H1 (cell line): ENCODE data around the gene EPN2. TPM values are rescaled to one million over a fixed set of nuclear protein-coding genes. Genes with fewer than 3 reads are reported as not detected.

Source experiments
- CTCF ChIA-PET: fragments of 300-600 bp; sonication (Branson Sonifier 250); formaldehyde crosslinking; loops from one replicate; lab custom pipeline; 2021; ENCODE audit not compliant: partially characterized antibody; lab: Charles Lee
- POLR2A ChIA-PET: fragments of 300-600 bp; sonication (Branson Sonifier 250); formaldehyde crosslinking; loops from one replicate; lab custom pipeline; 2021; ENCODE audit warnings: inconsistent platforms; ENCODE audit not compliant: partially characterized antibody; lab: Charles Lee
- DNase-seq, 2 experiments: peaks; one replicate each; pipeline versions ENCODE4 v3.0.0 to v3.0.0-alpha.2; 2010 to 2022; ENCODE audit warnings: low spot score in 2 of 2, low read depth in 1 of 2, mixed read lengths in 1 of 2
- FAIRE-seq: peaks from 2 replicates; lab custom pipeline; 2011; peaks lifted over from hg19 to GRCh38; lab: Jason Lieb, UNC
- H2AFZ ChIP-seq: 2 replicates; pipeline ENCODE4 v1.8.1; 2012; ENCODE audit warnings: low read length, inconsistent platforms
- H2AK5ac ChIP-seq: 2 replicates; pipeline ENCODE4 v1.6.1; 2013; ENCODE audit warnings: low read depth, low read length
- H2BK120ac ChIP-seq: replicated peaks from 2 replicates; pipeline ENCODE3; 2013; ENCODE audit warnings: low read depth, low read length, inconsistent platforms
- H2BK12ac ChIP-seq: 2 replicates; pipeline ENCODE4 v1.6.1; 2013; ENCODE audit warnings: low read depth, low read length
- H2BK15ac ChIP-seq: 2 replicates; pipeline ENCODE4 v1.6.1; 2013; ENCODE audit warnings: low read length
- H2BK20ac ChIP-seq: 2 replicates; pipeline ENCODE4 v1.6.1; 2013; ENCODE audit warnings: low read length
- H2BK5ac ChIP-seq: 2 replicates; pipeline ENCODE4 v1.6.1; 2013; ENCODE audit warnings: low read depth, low read length
- H3K14ac ChIP-seq: 2 replicates; pipeline ENCODE4 v1.6.1; 2013; ENCODE audit warnings: inconsistent platforms; ENCODE audit not compliant: insufficient read length
- H3K18ac ChIP-seq: 2 replicates; pipeline ENCODE4 v1.6.1; 2013; ENCODE audit warnings: low read length; ENCODE audit errors: extremely low read depth
- H3K23ac ChIP-seq: 2 replicates; pipeline ENCODE4 v1.6.1; 2013; ENCODE audit warnings: inconsistent platforms; ENCODE audit not compliant: insufficient read length
- H3K23me2 ChIP-seq: 2 replicates; pipeline ENCODE4 v1.6.1; 2013; ENCODE audit warnings: low read depth, low read length
- H3K27ac ChIP-seq: 2 replicates; pipeline ENCODE4 v1.6.1; 2011; ENCODE audit warnings: low read depth, low read length, inconsistent platforms
- H3K27me3 ChIP-seq, 4 experiments: replicated peaks in 1 of 4; 1 replicate in 1 of 4; 2 replicates in 3 of 4; pipeline versions ENCODE4 v1.6.1 to v1.8.1; 2011 to 2013; ENCODE audit warnings: low read length in 3 of 4, mild to moderate bottlenecking in 3 of 4, inconsistent platforms in 2 of 4, mixed read lengths in 2 of 4, moderate library complexity in 1 of 4; ENCODE audit not compliant: control insufficient read depth in 3 of 4, insufficient read depth in 3 of 4; ENCODE audit errors: extremely low read depth in 1 of 4
- H3K36me3 ChIP-seq, 4 experiments: 2 replicates each; pipeline versions ENCODE4 v1.6.1 to v1.8.1; 2011 to 2013; ENCODE audit warnings: mild to moderate bottlenecking in 4 of 4, low read length in 3 of 4, moderate library complexity in 2 of 4, control low read depth in 1 of 4, inconsistent platforms in 1 of 4; ENCODE audit not compliant: insufficient read depth in 4 of 4, control insufficient read depth in 2 of 4
- H3K4ac ChIP-seq: replicated peaks from 2 replicates; pipeline ENCODE3; 2013; ENCODE audit warnings: low read length, low read depth, mixed read lengths, inconsistent platforms; ENCODE audit not compliant: insufficient read length
- H3K4me1 ChIP-seq, 4 experiments: replicated peaks in 1 of 4; 1 replicate in 1 of 4; 2 replicates in 3 of 4; pipeline versions ENCODE4 v1.6.1 to v1.8.1; 2011 to 2013; ENCODE audit warnings: low read length in 3 of 4, inconsistent platforms in 2 of 4, mixed read lengths in 1 of 4; ENCODE audit not compliant: insufficient read depth in 4 of 4, control insufficient read depth in 3 of 4
- H3K4me2 ChIP-seq, 2 experiments: 2 replicates each; pipeline versions ENCODE4 v1.6.1 to v1.8.1; 2011 to 2013; ENCODE audit warnings: low read depth in 2 of 2, low read length in 2 of 2, control low read depth in 1 of 2, inconsistent platforms in 1 of 2, mild to moderate bottlenecking in 1 of 2; ENCODE audit not compliant: insufficient read depth in 1 of 2
- H3K4me3 ChIP-seq, 4 experiments: fragments of 200-600, 300-600 bp in 1 of 4; sonication (generic), shearing (Covaris generic), sonication (Bioruptor Twin) in 1 of 4; 2 replicates each; pipeline versions ENCODE4 v1.5.1 to v1.8.1; 2011 to 2016; ENCODE audit warnings: low read length in 4 of 4, low read depth in 3 of 4, control low read depth in 2 of 4, inconsistent platforms in 2 of 4, mild to moderate bottlenecking in 2 of 4, mixed read lengths in 1 of 4, moderate library complexity in 1 of 4; ENCODE audit not compliant: insufficient read depth in 2 of 4; ENCODE audit errors: extremely low read depth in 1 of 4
- H3K56ac ChIP-seq: replicated peaks from 2 replicates; pipeline ENCODE3; 2013; ENCODE audit warnings: low read depth, mild to moderate bottlenecking, mixed read lengths, low read length, inconsistent platforms; ENCODE audit not compliant: insufficient read length
- H3K79me1 ChIP-seq: 2 replicates; pipeline ENCODE4 v1.6.1; 2013; ENCODE audit warnings: low read depth, low read length, control low read depth
- H3K79me2 ChIP-seq, 2 experiments: 2 replicates each; pipeline versions ENCODE4 v1.6.1 to v1.8.1; 2012 to 2013; ENCODE audit warnings: low read length in 2 of 2, mild to moderate bottlenecking in 2 of 2, inconsistent platforms in 1 of 2; ENCODE audit not compliant: insufficient read depth in 2 of 2, control insufficient read depth in 1 of 2
- H3K9ac ChIP-seq, 4 experiments: replicated peaks in 1 of 4; 1 replicate in 1 of 4; 2 replicates in 3 of 4; pipeline versions ENCODE4 v1.6.1 to v1.8.1; 2011 to 2013; ENCODE audit warnings: low read depth in 3 of 4, low read length in 3 of 4, control low read depth in 2 of 4, mild to moderate bottlenecking in 2 of 4, moderate library complexity in 2 of 4, inconsistent platforms in 1 of 4; ENCODE audit errors: extremely low read depth in 1 of 4
- H3K9me3 ChIP-seq, 2 experiments: 2 replicates each; pipeline versions ENCODE4 v1.6.1 to v1.8.1; 2012 to 2013; ENCODE audit warnings: mild to moderate bottlenecking in 2 of 2, moderate library complexity in 2 of 2, control low read depth in 1 of 2, inconsistent platforms in 1 of 2, low read depth in 1 of 2, low read length in 1 of 2, mixed read lengths in 1 of 2; ENCODE audit not compliant: insufficient read depth in 2 of 2
- H4K20me1 ChIP-seq, 2 experiments: replicated peaks in 1 of 2; 2 replicates each; pipeline versions ENCODE3 to v1.8.1; 2011 to 2013; ENCODE audit warnings: inconsistent platforms in 2 of 2, low read length in 2 of 2, mild to moderate bottlenecking in 1 of 2; ENCODE audit not compliant: insufficient read depth in 2 of 2, control insufficient read depth in 1 of 2
- H4K5ac ChIP-seq: 2 replicates; pipeline ENCODE4 v1.6.1; 2013; ENCODE audit warnings: low read length, low read depth, mixed read lengths, inconsistent platforms; ENCODE audit not compliant: insufficient read length
- H4K8ac ChIP-seq: 2 replicates; pipeline ENCODE4 v1.8.0; 2013; ENCODE audit warnings: mild to moderate bottlenecking, moderate library complexity, low read length, inconsistent platforms; ENCODE audit not compliant: insufficient read depth; ENCODE audit errors: extremely low read depth
- H4K91ac ChIP-seq: replicated peaks from 2 replicates; pipeline ENCODE3; 2013; ENCODE audit warnings: low read length, mixed read lengths, inconsistent platforms; ENCODE audit not compliant: insufficient read length
- CBX5 ChIP-seq: fragments of 300-800, 300-1000 bp; sonication (generic); IDR thresholded peaks from 2 replicates; pipeline ENCODE4 v1.7.1; 2016; ENCODE audit warnings: antibody characterized with exemption, low read length, low read depth
- EP300 ChIP-seq, 2 experiments: IDR thresholded peaks; 1 replicate in 1 of 2; 2 replicates in 1 of 2; pipeline ENCODE4 v1.6.1; 2011 to 2012; ENCODE audit warnings: low read depth in 2 of 2, low read length in 2 of 2, mild to moderate bottlenecking in 2 of 2, borderline replicate concordance in 1 of 2, inconsistent platforms in 1 of 2, moderate library complexity in 1 of 2
- FOSL1 ChIP-seq: IDR thresholded peaks from 2 replicates; pipeline ENCODE4 v1.6.1; 2011; ENCODE audit warnings: mild to moderate bottlenecking, low read depth, low read length, moderate library complexity; ENCODE audit not compliant: insufficient read depth
- HDAC2 ChIP-seq, 2 experiments: fragments of 300-600 bp in 1 of 2; sonication (generic) in 1 of 2; IDR thresholded peaks; 2 replicates each; pipeline ENCODE4 v1.6.1; 2011 to 2012; ENCODE audit warnings: low read depth in 2 of 2, low read length in 2 of 2, mild to moderate bottlenecking in 2 of 2, moderate library complexity in 2 of 2, borderline replicate concordance in 1 of 2, inconsistent platforms in 1 of 2
- JUND ChIP-seq: IDR thresholded peaks from 2 replicates; pipeline ENCODE4 v1.6.1; 2011; ENCODE audit warnings: mild to moderate bottlenecking, improper control_type of control experiment, low read length
- RBBP5 ChIP-seq: IDR thresholded peaks from 2 replicates; pipeline ENCODE4 v1.7.1; 2012; ENCODE audit warnings: low read depth, mild to moderate bottlenecking, inconsistent platforms, low read length, moderate library complexity, borderline replicate concordance
- SIN3A ChIP-seq, 2 experiments: IDR thresholded peaks in 1 of 2; conservative IDR thresholded peaks in 1 of 2; 2 replicates each; pipeline ENCODE4 v1.6.1; 2011 to 2012; ENCODE audit warnings: low read length in 2 of 2, improper control_type of control experiment in 1 of 2, low read depth in 1 of 2, mild to moderate bottlenecking in 1 of 2
- SP2 ChIP-seq: IDR thresholded peaks from 2 replicates; pipeline ENCODE4 v1.6.1; 2012; ENCODE audit warnings: mild to moderate bottlenecking, low read length, inconsistent platforms
- SRF ChIP-seq: IDR thresholded peaks from 2 replicates; pipeline ENCODE4 v1.6.1; 2011; ENCODE audit warnings: mild to moderate bottlenecking, low read depth, low read length, moderate library complexity
- TEAD4 ChIP-seq: IDR thresholded peaks from 2 replicates; pipeline ENCODE4 v1.6.1; 2012; ENCODE audit warnings: low read depth, low read length, inconsistent platforms, mixed read lengths
- WGBS, 2 experiments: shearing (Covaris generic) in 1 of 2; methylation state at CpG; one replicate each; pipeline versions ENCODE4 v1.1.6 to v1.1.7; 2013 to 2015; ENCODE audit warnings: low lambda C conversion rate in 2 of 2, mixed read lengths in 2 of 2, inconsistent platforms in 1 of 2, low coverage in 1 of 2, missing lambda C conversion rate in 1 of 2; ENCODE audit not compliant: insufficient replicate concordance in 2 of 2, insufficient coverage in 1 of 2, insufficient read length in 1 of 2; ENCODE audit errors: extremely low coverage in 1 of 2, missing lambda C conversion rate in 1 of 2; 5-methylcytosine and 5-hydroxymethylcytosine counted together
- polyA plus RNA-seq, 7 experiments: library from polyadenylated mRNA; depleted of rRNA in 3 of 7; stranded (reverse) in 5 of 7; unstranded in 2 of 7; fragments of >200 nt in 5 of 7; fragments of 200-250 nt in 2 of 7; gene quantifications; 1 replicate in 5 of 7; 2 replicates in 1 of 7; 4 replicates in 1 of 7; pipeline versions ENCODE4 v1.2.1 to v1.2.3, GENCODE V29; 2011 to 2013; ENCODE audit warnings: missing spikeins in 2 of 7, mixed read lengths in 2 of 7
- total RNA-seq: library from RNA; stranded (reverse); fragmentation: NEBNext Ultra II Directional; extraction: Animal tissue kit (Norgen Biotek cat#: 25700); gene quantifications from 2 replicates; pipeline ENCODE4 v1.2.1, GENCODE V29; 2021
- TF ChIP-seq, protein P1 (sequence below): IDR thresholded peaks from 2 replicates; pipeline ENCODE4 v1.6.1; 2012; ENCODE audit warnings: inconsistent platforms
- TF ChIP-seq, protein P2 (sequence below): IDR thresholded peaks from 2 replicates; pipeline ENCODE4 v1.6.1; 2012; ENCODE audit warnings: inconsistent platforms

The EPN2 gene
- total and polyA plus RNA-seq, 2 of the 8 experiments (the other 6 are each of a cell fraction or from before 2014, with no cell fraction given), result 28.7 to 55.8 TPM

DNA sequence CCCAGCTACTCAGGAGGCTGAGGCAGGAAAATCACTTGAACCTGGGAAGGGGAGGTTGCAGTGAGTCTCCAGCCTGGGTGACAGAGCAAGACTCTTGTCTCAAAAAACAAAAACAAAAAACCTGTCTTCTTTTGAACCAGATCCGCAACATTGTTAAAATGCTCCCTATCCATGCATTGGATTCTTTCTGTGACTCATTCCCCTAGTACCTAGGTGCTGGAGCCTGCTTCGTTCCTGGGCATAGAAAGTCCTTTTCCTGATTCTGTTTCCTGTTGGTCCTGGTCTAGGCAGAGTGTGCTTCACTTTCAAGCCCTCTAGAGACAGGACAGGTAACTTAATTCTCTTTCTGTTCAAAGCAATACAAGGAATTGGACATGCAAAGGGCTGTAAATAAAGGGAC, 5.2 kb downstream of the EPN2 start:
- no peak overlapping the region for H2AFZ ChIP-seq
- ChIA-PET POLR2A (no interaction called here), CTCF (no interaction called here)
- H3K23ac ChIP-seq, result no peak overlapping the region
- peaks cover 0 to 9% (median 5%) of the 10 kb centered on the region in 4 experiments; a peak in 5 of 7 replicates for H3K4me1 ChIP-seq
- H3K9me3 ChIP-seq, result no peaks in the 10 kb centered on the region
- DNase-seq (no peak), FAIRE-seq (no peak)
- WGBS, 2 experiments, result 73% methylated on average over 2 of the region's 2 CpGs; no CpG with 5 or more reads in 1 of the 2 experiments
- H2BK12ac ChIP-seq, result no peak overlapping the region
- H3K4me2 ChIP-seq, result no peak overlapping the region
- H2BK15ac ChIP-seq, result no peak overlapping the region
- H3K79me2 ChIP-seq, result peaks cover 9 to 76% of the 10 kb centered on the region in 2 experiments
- peaks cover 7% of the 10 kb centered on the region for H3K23me2 ChIP-seq
- peaks cover 2 to 17% of the 10 kb centered on the region in 2 experiments for H4K20me1 ChIP-seq
- no peak overlapping the region for H3K9ac ChIP-seq
- H4K91ac ChIP-seq, result no peak overlapping the region
- no peak overlapping the region for H2BK5ac ChIP-seq
- no peaks in the 10 kb centered on the region for H3K27me3 ChIP-seq
- H3K79me1 ChIP-seq, result peaks cover 18% of the 10 kb centered on the region
- no peak overlapping the region for H3K4ac ChIP-seq
- H3K14ac ChIP-seq, result no peak overlapping the region
- no peak overlapping the region for H4K5ac ChIP-seq
- H3K18ac ChIP-seq, result no peak overlapping the region
- H3K4me3 ChIP-seq, result no peak overlapping the region
- no peaks in the 10 kb centered on the region for H3K36me3 ChIP-seq
- H4K8ac ChIP-seq, result no peak overlapping the region
- no peak overlapping the region for H2BK20ac ChIP-seq
- no peak overlapping the region; the same call in 1 of the 2 replicates for H2AK5ac ChIP-seq
- H2BK120ac ChIP-seq, result no peak overlapping the region
- no peak overlapping the region for H3K27ac ChIP-seq
- H3K56ac ChIP-seq, result no peak overlapping the region
- TF ChIP-seq EP300 (IDR thresholded peaks at IDR 0.05; ENCODE audit: borderline replicate concordance in 1 of 2, low read depth in 2 of 2, low read length in 2 of 2) (no peak), TEAD4 (no peak), SP2 (no peak), FOSL1 (no peak), RBBP5 (no peak), CBX5 (no peak), SRF (no peak), HDAC2 (IDR thresholded peaks at IDR 0.05; ENCODE audit: borderline replicate concordance in 1 of 2, low read depth in 2 of 2, low read length in 2 of 2) (no peak), SIN3A (conservative IDR thresholded peaks at IDR 0.05 in 1 of 2, IDR thresholded peaks at IDR 0.05 in 1 of 2; ENCODE audit: low read depth in 1 of 2, low read length in 2 of 2) (no peak), JUND (no peak)
- TF ChIP-seq, protein P1, sequence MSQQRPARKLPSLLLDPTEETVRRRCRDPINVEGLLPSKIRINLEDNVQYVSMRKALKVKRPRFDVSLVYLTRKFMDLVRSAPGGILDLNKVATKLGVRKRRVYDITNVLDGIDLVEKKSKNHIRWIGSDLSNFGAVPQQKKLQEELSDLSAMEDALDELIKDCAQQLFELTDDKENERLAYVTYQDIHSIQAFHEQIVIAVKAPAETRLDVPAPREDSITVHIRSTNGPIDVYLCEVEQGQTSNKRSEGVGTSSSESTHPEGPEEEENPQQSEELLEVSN, result no peak
- TF ChIP-seq, protein P2, sequence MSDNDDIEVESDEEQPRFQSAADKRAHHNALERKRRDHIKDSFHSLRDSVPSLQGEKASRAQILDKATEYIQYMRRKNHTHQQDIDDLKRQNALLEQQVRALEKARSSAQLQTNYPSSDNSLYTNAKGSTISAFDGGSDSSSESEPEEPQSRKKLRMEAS, result no peak
